Lower leg skin (tissue), 3 donors: ENCODE data around the gene CCDC28B.

Experiments used
- CTCF ChIP-seq, 3 donors: fragments of 450-650 bp; IDR thresholded peaks; one replicate each; pipeline ENCODE4 v1.5.1; 2016; ENCODE audit warnings: antibody characterized with exemption in 3 of 3, mild to moderate bottlenecking in 3 of 3, moderate library complexity in 2 of 3
- POLR2A ChIP-seq, 2 donors: fragments of 450-650 bp; IDR thresholded peaks; one replicate each; pipeline ENCODE4 v1.6.1; 2016 to 2017; ENCODE audit warnings: antibody characterized with exemption in 2 of 2, mild to moderate bottlenecking in 1 of 2, moderate library complexity in 1 of 2

GRCh38 chr1:32163405-32163804 lies 37.0 kb upstream of the CCDC28B start:
- no peak for TF ChIP-seq CTCF (IDR thresholded peaks at IDR 0.05)
- TF ChIP-seq POLR2A (IDR thresholded peaks at IDR 0.05) = no peak
